ENCODE measurements around the gene SLC9A6. TPM values are rescaled to one million over a fixed set of nuclear protein-coding genes. Genes with fewer than 3 reads are reported as not detected.

SLC9A6 gene
- total RNA-seq, 1 experiment from 2014 or later: 17.7 TPM

Other genes starting within 250 kb of the SLC9A6 start
- 54.6 and 61.6 TPM in 2 replicates for gene CT45A3, start 217.2 kb upstream of the SLC9A6 start, total RNA-seq (2014; rRNA removed; shearing (Covaris generic))
- gene CT45A5, start 199.9 kb upstream of the SLC9A6 start, total RNA-seq (2014; rRNA removed; shearing (Covaris generic)): 35.2 and 41.3 TPM in 2 replicates
- gene CT45A6, start 182.6 kb upstream of the SLC9A6 start, total RNA-seq (2014; rRNA removed; shearing (Covaris generic)): not detected in 2 replicates
- gene CT45A2, start 165.4 kb upstream of the SLC9A6 start, total RNA-seq (2014; rRNA removed; shearing (Covaris generic)): not detected in 2 replicates
- gene CT45A7, start 148.2 kb upstream of the SLC9A6 start, total RNA-seq (2014; rRNA removed; shearing (Covaris generic)): not detected in 2 replicates
- not detected in 2 replicates for gene CT45A8, start 130.9 kb upstream of the SLC9A6 start, total RNA-seq (2014; rRNA removed; shearing (Covaris generic))
- not detected in 2 replicates for gene CT45A9, start 113.6 kb upstream of the SLC9A6 start, total RNA-seq (2014; rRNA removed; shearing (Covaris generic))
- 141 and 152 TPM in 2 replicates for gene CT45A10, start 92.0 kb upstream of the SLC9A6 start, total RNA-seq (2014; rRNA removed; shearing (Covaris generic))
- gene SAGE1, start 91.7 kb upstream of the SLC9A6 start, total RNA-seq (2014; rRNA removed; shearing (Covaris generic)): 20.4 and 22.8 TPM in 2 replicates
- gene MMGT1, start 11.4 kb upstream of the SLC9A6 start, total RNA-seq (2014; rRNA removed; shearing (Covaris generic)): 28.2 and 28.3 TPM in 2 replicates
- gene FHL1, start 162.1 kb downstream of the SLC9A6 start, total RNA-seq (2014; rRNA removed; shearing (Covaris generic)): 15.8 and 16.2 TPM in 2 replicates

Data from SK-MEL-5 (cell line).